Panc1 (cell line): ENCODE results near the gene ARFIP1. TPM values are rescaled to one million over a fixed set of nuclear protein-coding genes. Genes with fewer than 3 reads are reported as not detected.

Source experiments
- ATAC-seq: fragments of 200-7000 bp; cut with Tn5 transposase; 2 replicates; pipeline ENCODE4 v1.9.1; 2020; ENCODE audit warnings: mild to moderate bottlenecking, moderate library complexity
- BruUV-seq: library from RNA; stranded (reverse); fragments of 400-500 nt; replicated peaks from 2 replicates; lab custom pipeline; 2021; lab: Mats Ljungman, UMichigan
- CTCF ChIA-PET: fragments of 300-600 bp; sonication (Branson Sonifier 250); formaldehyde crosslinking; loops from one replicate; lab custom pipeline; 2022; ENCODE audit warnings: antibody characterized with exemption; lab: Charles Lee
- POLR2A ChIA-PET: fragments of 300-600 bp; sonication (Branson Sonifier 250); formaldehyde crosslinking; loops from one replicate; lab custom pipeline; 2022; ENCODE audit warnings: antibody characterized with exemption; lab: Charles Lee
- DNase-seq: peaks from one replicate; pipeline ENCODE4 v3.0.0-alpha.2; 2010; ENCODE audit warnings: low read depth, low spot score
- H3K27ac ChIP-seq: 2 replicates; pipeline ENCODE4 v1.5.1; 2011; ENCODE audit warnings: mild to moderate bottlenecking, low read length, inconsistent platforms
- H3K27me3 ChIP-seq: fragments of 200-500 bp; sonication (Bioruptor generic); 2 replicates; pipeline ENCODE4 v1.6.0; 2014; ENCODE audit warnings: low read length, inconsistent platforms; ENCODE audit not compliant: control insufficient read depth, insufficient read depth
- H3K36me3 ChIP-seq: fragments of 200-500 bp; sonication (Bioruptor generic); 2 replicates; pipeline ENCODE4 v1.5.1; 2014; ENCODE audit warnings: inconsistent platforms, mild to moderate bottlenecking, low read length, moderate library complexity; ENCODE audit not compliant: control insufficient read depth, insufficient read depth
- H3K4me1 ChIP-seq: 2 replicates; pipeline ENCODE4 v1.5.1; 2011; ENCODE audit warnings: inconsistent platforms, mild to moderate bottlenecking, low read length, moderate library complexity; ENCODE audit not compliant: control insufficient read depth, insufficient read depth
- H3K4me3 ChIP-seq, 2 experiments: 2 replicates each; pipeline ENCODE4 v1.5.1; 2011 to 2012; ENCODE audit warnings: low read depth in 2 of 2, low read length in 2 of 2, mild to moderate bottlenecking in 2 of 2, inconsistent platforms in 1 of 2, moderate library complexity in 1 of 2
- H3K9me3 ChIP-seq: fragments of 200-500 bp; sonication (Bioruptor generic); 2 replicates; pipeline ENCODE4 v1.5.1; 2014; ENCODE audit warnings: low read depth, mild to moderate bottlenecking, inconsistent platforms, low read length, moderate library complexity; ENCODE audit not compliant: control insufficient read depth, insufficient read depth
- CTCF ChIP-seq: fragments of 450-650 bp; IDR thresholded peaks from 2 replicates; pipeline ENCODE4 v1.5.1; 2017; ENCODE audit warnings: mild to moderate bottlenecking
- POLR2AphosphoS5 ChIP-seq: IDR thresholded peaks from 2 replicates; pipeline ENCODE4 v1.6.1; 2012; ENCODE audit warnings: mild to moderate bottlenecking, low read depth, low read length, moderate library complexity
- REST ChIP-seq, 2 experiments: IDR thresholded peaks; 2 replicates each; pipeline ENCODE4 v1.6.1; 2011 to 2012; ENCODE audit warnings: low read depth in 2 of 2, control low read depth in 1 of 2, low read length in 1 of 2, mild to moderate bottlenecking in 1 of 2, moderate library complexity in 1 of 2; ENCODE audit not compliant: insufficient read depth in 1 of 2
- SIN3A ChIP-seq: IDR thresholded peaks from 2 replicates; pipeline ENCODE4 v1.6.1; 2012; ENCODE audit warnings: low read depth, mild to moderate bottlenecking, low read length, moderate library complexity, borderline replicate concordance; ENCODE audit not compliant: insufficient read depth
- TCF7L2 ChIP-seq: IDR thresholded peaks from 2 replicates; pipeline ENCODE4 v1.6.1; 2011; ENCODE audit warnings: mild to moderate bottlenecking, low read depth, low read length, inconsistent platforms
- in situ Hi-C: cut with HindIII; loops from 2 replicates; pipeline ENCODE4 v1.10.0; 2016; ENCODE audit warnings: low sequenced_read_pairs, low pct_unique_long_range_greater_than_20kb
- intact Hi-C: fragments of 100-400 bp; cut with micrococcal nuclease; formaldehyde crosslinking; loops from one replicate; pipeline ENCODE4 v1.10.0; 2022; ENCODE audit not compliant: unreplicated experiment
- total RNA-seq: library from RNA; stranded (reverse); gene quantifications from one replicate; pipeline ENCODE4 v1.2.1, GENCODE V29; 2021; ENCODE audit not compliant: unreplicated experiment

The ARFIP1 gene
- total RNA-seq, 1 experiment from 2014 or later: 22.2 TPM

GRCh38 chr4:152919826-152920225 lies 140.1 kb downstream of the ARFIP1 start:
- Histone ChIP-seq H3K27me3 (no peaks in the 10 kb centered on the region), H3K9me3 (peaks cover 4% of the 10 kb centered on the region; the same call in 1 of the 2 replicates), H3K4me3 (no peak overlapping the region), H3K36me3 (no peaks in the 10 kb centered on the region), H3K27ac (no peak overlapping the region), H3K4me1 (no peaks in the 10 kb centered on the region)
- intact Hi-C loops: no loop called here
- CTCF ChIA-PET: no interaction called here
- in situ Hi-C loops: no loop called here
- POLR2A ChIA-PET: no interaction called here
- DNase-seq (no peak), ATAC-seq (no peak)
- TF ChIP-seq POLR2AphosphoS5: no peak
- BruUV-seq: no TSS peak

GRCh38 chr4:152920768-152921167 lies 141.0 kb downstream of the ARFIP1 start:
- H3K9me3 ChIP-seq: peaks cover 4% of the 10 kb centered on the region; the same call in 1 of the 2 replicates
- no peak overlapping the region for H3K27ac ChIP-seq
- H3K36me3 ChIP-seq: no peaks in the 10 kb centered on the region
- CTCF ChIA-PET: no interaction called here
- ATAC-seq (no peak), DNase-seq (no peak)
- no peaks in the 10 kb centered on the region for H3K4me1 ChIP-seq
- TF ChIP-seq TCF7L2: no peak
- intact Hi-C loops (no loop called here), in situ Hi-C loops (no loop called here)
- no peak overlapping the region for H3K4me3 ChIP-seq
- no peaks in the 10 kb centered on the region for H3K27me3 ChIP-seq
- POLR2A ChIA-PET: no interaction called here
- BruUV-seq: no TSS peak

GRCh38 chr4:152921284-152921683 lies 141.5 kb downstream of the ARFIP1 start:
- TF ChIP-seq TCF7L2 (no peak), POLR2AphosphoS5 (no peak), CTCF (no peak), REST (IDR thresholded peaks at IDR 0.05; ENCODE audit: insufficient read depth in 1 of 2, low read depth in 2 of 2, low read length in 1 of 2) (no peak), SIN3A (no peak)
- H3K9me3 ChIP-seq: peaks cover 4% of the 10 kb centered on the region; the same call in 1 of the 2 replicates
- no peaks in the 10 kb centered on the region for H3K36me3 ChIP-seq
- no peak overlapping the region for H3K27ac ChIP-seq
- H3K4me3 ChIP-seq: no peak overlapping the region
- no peaks in the 10 kb centered on the region for H3K4me1 ChIP-seq
- DNase-seq: no peak
- H3K27me3 ChIP-seq: no peaks in the 10 kb centered on the region
- POLR2A ChIA-PET: no interaction called here
- CTCF ChIA-PET: no interaction called here
- BruUV-seq: no TSS peak
- intact Hi-C loops (no loop called here), in situ Hi-C loops (no loop called here)
- no peak for ATAC-seq
